Measurements from ENCODE around the gene DIDO1.

DIDO1 gene

DNA sequence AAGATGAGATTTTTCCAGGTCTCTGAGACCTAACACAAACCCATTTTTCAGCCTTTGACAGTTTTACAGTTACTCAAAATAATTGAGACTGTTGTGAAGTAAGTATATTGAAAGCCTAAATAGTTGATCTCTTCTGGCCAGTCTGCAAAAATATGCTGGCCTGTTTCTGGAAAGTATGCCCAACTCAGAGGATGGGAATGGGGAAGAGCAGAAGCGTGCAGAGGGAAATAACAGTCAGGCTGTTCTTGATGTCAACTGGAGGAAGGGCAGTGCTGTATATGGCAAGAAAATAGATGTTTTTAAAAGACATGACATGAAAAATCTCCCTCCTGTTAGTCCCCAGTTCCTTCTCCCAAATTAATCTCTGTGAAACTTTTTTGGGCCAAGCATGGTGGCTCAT, 15.5 kb upstream of the DIDO1 start:
- Mint-ChIP-seq H3K9me3 (no peaks in the 10 kb centered on the region), H3K27me3 (no peaks in the 10 kb centered on the region), H3K27ac (ENCODE audit: low read depth) (peak overlapping the region; percentile 76), H3K4me1 (peaks cover 29% of the 10 kb centered on the region), H3K4me3 (no peak overlapping the region), H3K36me3 (ENCODE audit: insufficient read depth) (peaks cover 38% of the 10 kb centered on the region)
- no peak for ATAC-seq (replicated peaks; ENCODE audit: extremely low read depth, poor library complexity, severe bottlenecking)
- no peak for DNase-seq (ENCODE audit: low spot score in 2 of 2)

DNA sequence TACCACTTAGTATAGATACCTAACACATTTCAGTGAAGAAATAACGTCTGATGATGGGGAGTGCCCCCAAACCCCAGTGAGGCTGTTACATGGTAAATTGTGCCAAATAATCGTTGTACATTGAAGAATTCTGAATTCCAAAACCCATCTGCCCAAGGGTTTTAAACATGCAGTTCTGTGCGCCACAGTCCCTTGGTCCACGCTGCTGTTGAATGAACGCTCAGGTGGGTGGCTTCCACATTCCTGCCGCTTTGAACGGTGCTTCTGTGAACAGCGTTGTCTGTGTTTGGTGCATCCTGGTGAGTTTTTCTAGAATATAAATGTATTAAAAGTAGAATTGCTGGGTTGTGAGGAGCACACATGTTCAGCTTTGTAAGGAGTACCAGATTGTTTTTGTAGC, 14.6 kb upstream of the DIDO1 start:
- Mint-ChIP-seq H3K27me3 (no peaks in the 10 kb centered on the region), H3K36me3 (ENCODE audit: insufficient read depth) (peaks cover 35% of the 10 kb centered on the region), H3K4me3 (no peak overlapping the region), H3K27ac (ENCODE audit: low read depth) (no peak overlapping the region), H3K4me1 (peaks cover 30% of the 10 kb centered on the region), H3K9me3 (no peaks in the 10 kb centered on the region)
- ATAC-seq (replicated peaks; ENCODE audit: extremely low read depth, poor library complexity, severe bottlenecking) (no peak), DNase-seq (ENCODE audit: low spot score in 2 of 2) (no peak)

DNA sequence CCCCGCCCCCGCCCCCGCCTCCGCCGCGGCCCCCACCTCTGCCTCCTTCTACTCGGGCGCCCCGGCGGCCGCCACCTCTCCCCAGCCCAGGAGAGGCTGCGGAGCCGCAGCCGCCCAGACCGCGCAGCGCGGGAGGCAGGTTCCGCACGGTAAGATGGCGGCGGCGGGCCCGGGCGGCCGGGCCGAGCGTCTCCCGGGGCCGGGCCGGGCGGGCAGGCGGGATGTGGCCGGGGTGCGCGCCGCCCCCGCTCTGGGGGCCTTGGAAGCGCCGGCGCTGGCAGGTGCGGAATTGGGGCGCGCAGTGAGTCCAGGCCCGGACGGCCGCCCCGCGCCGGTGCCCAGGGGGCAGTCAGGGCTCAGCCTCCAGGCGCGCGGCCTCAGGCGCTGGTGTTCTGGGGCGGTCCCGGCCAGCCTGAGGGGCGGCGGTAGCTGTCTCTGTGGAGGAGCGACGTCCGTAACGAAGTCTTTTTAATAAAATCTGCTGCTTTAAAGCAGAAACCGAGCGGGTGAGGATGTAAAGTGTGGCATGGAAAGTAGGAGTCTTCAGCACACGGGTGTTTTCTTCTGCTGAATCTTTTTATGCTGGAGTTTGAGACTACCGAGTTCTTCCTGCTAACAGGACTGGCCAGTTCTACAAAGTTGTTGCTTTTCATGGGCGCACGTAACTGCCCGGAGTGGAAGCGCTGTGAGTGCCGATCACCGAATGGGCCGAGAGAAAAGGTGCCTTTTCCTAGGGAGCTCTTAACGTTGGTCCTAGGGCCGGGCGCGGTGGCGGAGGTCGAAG, 12.0 kb upstream of the DIDO1 start, which contains the start of gene GID8:
GID8 (plus strand) TSS at position 43 of the 784 bp plus-strand sequence. CDS start 3,356 bp downstream, outside the sequence.
- peaks cover 18% of the 10 kb centered on the region for H3K36me3 Mint-ChIP-seq (ENCODE audit: insufficient read depth)
- ATAC-seq (replicated peaks; ENCODE audit: extremely low read depth, poor library complexity, severe bottlenecking) (peak; percentile 61), DNase-seq (ENCODE audit: low spot score in 2 of 2) (peak in 1 of 2 donors; percentile 36)
- H3K27ac Mint-ChIP-seq (ENCODE audit: low read depth): peak within 1 kb of the TSS; percentile 94
- H3K9me3 Mint-ChIP-seq: no peaks in the 10 kb centered on the region
- H3K4me1 Mint-ChIP-seq: peaks cover 31% of the 10 kb centered on the region
- peak within 1 kb of the TSS; percentile 97 for H3K4me3 Mint-ChIP-seq
- H3K27me3 Mint-ChIP-seq: no peaks in the 10 kb centered on the region

DNA sequence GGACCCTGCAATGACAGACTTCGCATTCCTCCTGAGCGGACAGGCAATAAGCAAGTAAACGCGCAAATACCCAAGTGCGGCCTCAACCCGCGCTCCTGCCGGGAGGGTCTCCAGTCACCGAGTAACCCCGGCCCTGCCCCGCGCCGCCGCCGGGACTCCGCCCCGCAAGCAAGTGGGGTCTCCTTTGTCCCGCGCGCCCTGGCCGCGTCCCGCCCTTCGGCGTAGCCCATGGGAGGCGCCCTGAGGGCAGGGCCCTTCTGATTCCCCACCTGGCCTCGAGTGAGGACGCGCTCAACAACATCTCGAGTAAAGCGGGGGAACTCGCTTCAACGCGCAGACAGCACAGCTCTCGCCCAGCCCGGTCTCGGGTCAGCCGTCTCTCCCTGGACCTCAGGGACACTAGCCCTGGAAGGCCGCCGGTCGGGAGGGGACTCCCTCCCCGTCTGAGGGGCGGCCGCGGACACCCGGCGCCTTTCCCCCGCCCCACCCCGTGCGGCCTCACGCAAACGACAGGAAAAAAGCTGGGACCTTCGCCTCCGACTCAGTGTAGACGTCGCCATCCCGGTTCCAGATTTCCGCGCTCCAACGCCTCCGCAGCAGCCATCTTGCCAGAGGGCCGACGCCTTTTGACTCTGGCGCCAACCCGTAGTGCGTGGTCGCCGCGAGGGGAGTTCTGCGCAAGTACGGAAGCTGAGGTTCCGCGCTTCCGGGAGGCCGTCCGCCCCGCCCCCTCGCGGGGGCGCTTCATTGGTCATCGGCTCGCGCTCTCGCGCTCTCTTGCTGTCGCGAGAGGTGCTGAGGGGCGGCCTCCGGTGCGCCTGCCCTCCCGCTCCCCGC, 11.2 kb upstream of the DIDO1 start:
- H3K27me3 Mint-ChIP-seq: no peaks in the 10 kb centered on the region
- peak; percentile 87 for ATAC-seq (replicated peaks; ENCODE audit: extremely low read depth, poor library complexity, severe bottlenecking)
- no peaks in the 10 kb centered on the region for H3K9me3 Mint-ChIP-seq
- DNase-seq (ENCODE audit: low spot score in 2 of 2): peak; percentile 94 to 95
- H3K36me3 Mint-ChIP-seq (ENCODE audit: insufficient read depth): peaks cover 12% of the 10 kb centered on the region
- H3K4me1 Mint-ChIP-seq: peaks cover 36% of the 10 kb centered on the region
- peak overlapping the region; percentile 94 for H3K27ac Mint-ChIP-seq (ENCODE audit: low read depth)
- peak overlapping the region; percentile 97 for H3K4me3 Mint-ChIP-seq

DNA sequence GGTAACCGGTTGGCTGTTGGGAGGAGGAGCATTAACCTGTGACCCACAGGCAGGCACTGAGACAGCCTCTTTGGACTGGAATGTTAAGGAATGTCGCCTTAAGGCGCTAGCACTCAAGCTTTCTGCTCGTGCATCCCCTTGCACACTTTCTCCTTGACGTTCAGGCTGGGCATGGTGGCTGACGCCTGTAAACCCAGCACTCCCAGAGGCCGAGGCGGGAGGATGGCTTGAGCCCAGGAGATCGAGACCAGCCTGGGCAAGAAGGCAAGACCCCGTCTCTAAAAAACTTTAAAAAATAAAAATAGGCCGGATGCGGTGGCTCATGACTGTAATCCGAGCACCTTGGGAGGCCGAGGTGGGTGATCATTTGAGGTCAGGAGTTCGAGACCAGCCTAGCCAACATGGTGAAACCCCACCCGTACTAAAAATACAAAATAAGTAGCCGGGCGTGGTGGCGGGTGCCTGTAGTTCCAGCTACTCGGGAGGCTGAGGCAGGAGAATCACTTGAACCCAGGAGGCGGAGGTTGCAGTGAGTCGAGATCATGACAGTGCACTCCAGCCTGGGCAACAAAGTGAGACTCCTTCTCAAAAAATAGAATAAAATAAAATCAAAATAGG, 9.8 kb upstream of the DIDO1 start:
- DNase-seq (ENCODE audit: low spot score in 2 of 2): no peak
- no peaks in the 10 kb centered on the region for H3K9me3 Mint-ChIP-seq
- peaks cover 12% of the 10 kb centered on the region for H3K36me3 Mint-ChIP-seq (ENCODE audit: insufficient read depth)
- peaks cover 29% of the 10 kb centered on the region for H3K4me1 Mint-ChIP-seq
- H3K27me3 Mint-ChIP-seq: no peaks in the 10 kb centered on the region
- H3K27ac Mint-ChIP-seq (ENCODE audit: low read depth): no peak overlapping the region
- H3K4me3 Mint-ChIP-seq: no peak overlapping the region
- no peak for ATAC-seq (replicated peaks; ENCODE audit: extremely low read depth, poor library complexity, severe bottlenecking)

DNA sequence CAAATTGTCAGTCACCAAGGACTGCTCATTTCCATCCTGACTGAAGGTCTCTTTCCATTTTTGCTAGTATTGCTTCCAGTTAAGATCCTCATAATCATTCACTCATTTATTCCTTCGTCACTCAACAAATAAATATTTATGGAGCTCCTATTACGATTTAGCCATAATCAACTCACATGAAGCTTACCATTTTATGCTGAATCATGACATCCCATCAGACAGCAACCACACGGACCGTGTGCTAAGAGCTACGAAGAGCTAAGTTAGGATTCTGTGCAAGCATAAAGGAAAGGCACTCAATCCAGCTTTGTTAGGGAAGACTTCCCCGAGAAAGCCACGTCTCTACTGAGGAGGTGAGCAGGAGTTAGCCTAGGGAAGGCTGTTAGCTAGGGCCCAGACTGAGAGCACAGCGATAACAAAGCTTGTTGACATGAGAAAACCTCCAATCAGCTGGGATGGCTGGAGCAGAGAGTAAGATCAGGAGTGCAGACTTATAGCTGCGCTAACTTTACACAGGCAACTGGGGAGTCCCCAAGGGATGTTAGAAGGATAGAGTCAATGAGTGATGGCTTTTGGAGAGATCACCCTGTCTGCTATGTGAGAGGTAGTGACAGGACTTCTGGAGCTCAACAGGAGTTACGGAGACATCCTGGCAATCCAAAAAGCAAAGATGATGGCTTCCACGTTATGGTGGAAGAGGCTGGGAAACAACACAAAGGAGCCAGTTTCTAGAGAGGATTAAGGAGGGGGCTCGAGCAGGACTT, 9.1 kb upstream of the DIDO1 start:
- Mint-ChIP-seq H3K4me3 (no peak overlapping the region), H3K4me1 (peaks cover 29% of the 10 kb centered on the region), H3K9me3 (no peaks in the 10 kb centered on the region), H3K36me3 (ENCODE audit: insufficient read depth) (peaks cover 11% of the 10 kb centered on the region), H3K27ac (ENCODE audit: low read depth) (no peak overlapping the region), H3K27me3 (no peaks in the 10 kb centered on the region)
- DNase-seq (ENCODE audit: low spot score in 2 of 2) (no peak), ATAC-seq (replicated peaks; ENCODE audit: extremely low read depth, poor library complexity, severe bottlenecking) (no peak)

DNA sequence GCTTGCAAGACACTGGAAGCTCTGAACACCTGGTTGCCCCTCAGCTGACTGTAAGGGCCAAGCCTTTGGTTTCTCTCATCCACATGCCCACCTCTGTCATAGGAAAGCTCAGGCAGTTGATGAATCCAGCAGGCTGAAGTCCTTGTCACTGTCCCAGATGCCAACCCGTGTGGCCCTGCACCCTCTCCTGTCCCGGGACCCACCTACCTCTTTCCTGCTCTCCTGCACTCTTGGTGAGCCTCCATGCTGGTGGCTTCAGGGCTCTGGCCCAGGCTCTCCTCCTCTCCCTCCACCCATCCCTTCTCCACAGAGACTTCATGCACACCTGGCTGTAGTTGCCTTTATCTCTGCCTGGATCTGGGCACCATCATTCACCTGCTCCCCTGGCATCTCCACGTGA, 7.7 kb upstream of the DIDO1 start:
- Mint-ChIP-seq H3K27me3 (no peaks in the 10 kb centered on the region), H3K4me1 (peaks cover 28% of the 10 kb centered on the region), H3K9me3 (no peaks in the 10 kb centered on the region), H3K4me3 (no peak overlapping the region), H3K27ac (ENCODE audit: low read depth) (no peak overlapping the region), H3K36me3 (ENCODE audit: insufficient read depth) (peaks cover 11% of the 10 kb centered on the region)
- no peak for ATAC-seq (replicated peaks; ENCODE audit: extremely low read depth, poor library complexity, severe bottlenecking)
- no peak for DNase-seq (ENCODE audit: low spot score in 2 of 2)

DNA sequence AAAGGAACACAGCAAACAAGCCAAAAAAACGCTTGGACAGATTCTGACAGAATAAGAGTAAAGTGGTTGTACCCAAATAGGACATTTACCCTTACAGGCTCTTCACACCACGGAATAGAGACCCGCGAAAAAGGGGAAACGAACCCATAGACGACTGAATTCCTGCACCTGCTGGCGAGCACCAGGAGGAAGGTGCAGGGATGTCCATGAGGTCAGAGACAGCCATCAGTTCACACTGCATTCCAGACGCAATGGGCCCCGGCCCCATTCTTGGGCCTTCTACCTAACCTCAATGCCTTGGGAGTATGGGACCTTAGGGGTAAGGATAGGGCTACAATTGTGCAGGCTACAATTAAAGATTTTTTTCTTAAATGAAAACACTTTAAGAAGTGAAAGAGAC, 5.2 kb upstream of the DIDO1 start:
- no peak for DNase-seq (ENCODE audit: low spot score in 2 of 2)
- Mint-ChIP-seq H3K36me3 (ENCODE audit: insufficient read depth) (peaks cover 6% of the 10 kb centered on the region), H3K4me1 (peaks cover 41% of the 10 kb centered on the region), H3K27me3 (no peaks in the 10 kb centered on the region), H3K27ac (ENCODE audit: low read depth) (no peak overlapping the region), H3K4me3 (no peak overlapping the region), H3K9me3 (no peaks in the 10 kb centered on the region)
- ATAC-seq (replicated peaks; ENCODE audit: extremely low read depth, poor library complexity, severe bottlenecking): no peak

DNA sequence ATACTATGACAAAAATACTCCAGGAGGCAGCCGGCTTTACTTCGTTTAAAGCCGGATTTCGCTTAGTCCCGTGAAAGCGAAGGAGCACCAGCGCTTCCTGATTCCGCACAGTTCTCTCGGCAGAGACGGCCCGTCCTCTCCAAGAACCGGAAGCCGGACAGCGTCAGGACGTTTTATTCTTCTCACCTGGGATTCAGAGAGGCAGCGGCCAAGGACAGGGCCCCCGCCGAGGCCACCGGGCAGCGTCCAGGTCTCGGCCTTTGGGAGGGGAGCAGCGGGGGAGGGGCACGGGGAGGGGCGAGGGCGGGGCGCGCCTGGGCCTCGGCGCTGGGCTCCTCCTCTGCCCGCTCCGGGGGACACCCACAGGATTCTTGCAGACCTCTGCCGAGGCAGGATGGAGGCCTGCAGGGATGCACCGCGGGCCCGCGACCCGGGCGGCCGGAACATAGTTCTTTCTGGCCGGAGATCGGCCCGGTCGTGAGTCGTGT, 2.8 kb upstream of the DIDO1 start:
- Mint-ChIP-seq H3K9me3 (no peaks in the 10 kb centered on the region), H3K36me3 (ENCODE audit: insufficient read depth) (peaks cover 21% of the 10 kb centered on the region), H3K4me3 (peak overlapping the region; percentile 84), H3K27ac (ENCODE audit: low read depth) (peak overlapping the region; percentile 88), H3K27me3 (no peaks in the 10 kb centered on the region), H3K4me1 (peaks cover 56% of the 10 kb centered on the region)
- DNase-seq (ENCODE audit: low spot score in 2 of 2): no peak
- ATAC-seq (replicated peaks; ENCODE audit: extremely low read depth, poor library complexity, severe bottlenecking): no peak

DNA sequence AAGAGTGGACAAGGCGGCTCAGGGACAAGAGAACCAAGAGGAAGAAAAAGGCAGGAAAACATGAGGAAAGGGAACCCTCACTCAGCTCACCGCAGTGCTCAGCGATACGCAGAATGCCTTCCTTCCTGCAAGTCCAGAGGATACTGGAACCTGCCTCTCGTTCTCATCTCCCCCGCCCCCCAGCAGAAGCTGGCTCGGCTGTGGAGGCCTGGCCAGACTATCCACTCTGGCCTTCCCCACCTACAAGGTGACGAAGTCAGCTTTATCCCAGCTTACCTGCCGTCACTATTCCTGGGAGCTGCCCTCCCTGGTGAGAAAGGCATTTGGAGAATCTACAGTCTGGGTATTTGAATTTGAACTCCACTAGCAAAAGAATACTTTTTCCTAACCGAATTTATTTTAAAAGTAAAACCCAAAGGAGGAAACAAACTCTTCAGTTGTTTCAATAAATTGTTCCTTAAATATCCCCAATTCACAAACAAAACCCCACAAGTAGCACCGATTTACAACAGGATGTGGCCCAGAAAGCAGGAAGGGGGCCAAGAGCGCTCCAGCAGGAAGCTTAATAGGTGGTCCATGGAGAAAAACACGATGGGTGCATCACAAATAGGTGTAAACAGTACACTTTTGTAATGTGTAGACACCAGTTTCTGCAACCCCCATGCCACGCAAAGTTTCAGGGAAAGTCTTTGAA, 2.1 kb upstream of the DIDO1 start:
- H3K9me3 Mint-ChIP-seq: no peaks in the 10 kb centered on the region
- peaks cover 61% of the 10 kb centered on the region for H3K4me1 Mint-ChIP-seq
- DNase-seq (ENCODE audit: low spot score in 2 of 2) (no peak), ATAC-seq (replicated peaks; ENCODE audit: extremely low read depth, poor library complexity, severe bottlenecking) (no peak)
- peaks cover 25% of the 10 kb centered on the region for H3K36me3 Mint-ChIP-seq (ENCODE audit: insufficient read depth)
- peak overlapping the region; percentile 88 for H3K27ac Mint-ChIP-seq (ENCODE audit: low read depth)
- H3K27me3 Mint-ChIP-seq: no peaks in the 10 kb centered on the region
- H3K4me3 Mint-ChIP-seq: peak overlapping the region; percentile 84

DNA sequence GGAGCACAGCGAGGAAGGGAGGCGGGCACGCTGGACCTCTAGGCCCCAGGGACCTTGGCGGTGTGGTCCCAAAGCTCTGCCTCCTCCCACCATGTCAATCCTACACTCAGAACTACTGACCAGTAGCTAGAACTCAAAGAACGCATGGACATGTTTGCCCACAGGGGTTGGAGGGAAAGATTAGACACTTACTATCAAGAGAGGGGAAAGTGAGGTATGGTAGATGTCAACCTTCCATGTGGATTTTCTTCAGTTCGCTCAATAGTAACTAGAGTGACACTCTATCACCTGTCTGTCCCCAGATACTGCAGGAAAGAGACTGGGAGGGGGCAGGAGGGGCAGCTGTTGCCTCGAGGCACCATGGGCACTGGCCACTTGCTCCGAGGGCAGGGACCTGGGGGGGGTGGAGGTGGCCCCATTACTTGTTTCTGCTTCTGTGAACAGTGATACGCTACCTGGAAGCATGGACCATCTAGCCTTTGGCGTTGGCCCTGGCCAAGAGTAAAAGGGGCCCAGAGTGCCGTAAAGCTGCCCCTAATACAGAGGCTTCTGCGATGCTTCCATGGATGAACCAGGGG, 912 bp upstream of the DIDO1 start:
- peaks cover 29% of the 10 kb centered on the region for H3K36me3 Mint-ChIP-seq (ENCODE audit: insufficient read depth)
- DNase-seq (ENCODE audit: low spot score in 2 of 2): no peak
- peak overlapping the region; percentile 84 for H3K4me3 Mint-ChIP-seq
- ATAC-seq (replicated peaks; ENCODE audit: extremely low read depth, poor library complexity, severe bottlenecking): no peak
- no peaks in the 10 kb centered on the region for H3K9me3 Mint-ChIP-seq
- peaks cover 62% of the 10 kb centered on the region for H3K4me1 Mint-ChIP-seq
- H3K27ac Mint-ChIP-seq (ENCODE audit: low read depth): peak overlapping the region; percentile 90
- H3K27me3 Mint-ChIP-seq: no peaks in the 10 kb centered on the region
